ENCODE measurements around the gene MBNL2.

The MBNL2 gene

GRCh38 chr13:97338571-97338970 is 116.4 kb downstream of the MBNL2 start:
- no peak overlapping the region for H3K9ac ChIP-seq (ENCODE audit: low read length)
- no peaks in the 10 kb centered on the region for H4K20me1 ChIP-seq (ENCODE audit: insufficient read depth, low read length)
- no peaks in the 10 kb centered on the region for H3K4me1 ChIP-seq (ENCODE audit: low read length)
- no peaks in the 10 kb centered on the region for H3K9me2 ChIP-seq (replicated peaks; ENCODE audit: insufficient read depth, low read length)
- H2AFZ ChIP-seq (ENCODE audit: low read length) = no peak overlapping the region
- no peaks in the 10 kb centered on the region for H3K27me3 ChIP-seq (replicated peaks; ENCODE audit: insufficient read depth, low read length)
- no peaks in the 10 kb centered on the region for H3K9me3 ChIP-seq (replicated peaks; ENCODE audit: insufficient read depth, low read length)
- H3K79me2 ChIP-seq (ENCODE audit: low read length) = no peaks in the 10 kb centered on the region
- TF ChIP-seq CTCF (IDR thresholded peaks at IDR 0.05; ENCODE audit: low read length) (no peak), EZH2phosphoT487 (IDR thresholded peaks at IDR 0.05; ENCODE audit: low read length) (no peak), EZH2 (optimal IDR thresholded peaks at IDR 0.05; ENCODE audit: low read depth, low read length) (no peak)
- H3F3A ChIP-seq (ENCODE audit: insufficient read depth, low read length) = no peaks in the 10 kb centered on the region
- no peak for DNase-seq
- H3K36me3 ChIP-seq (replicated peaks; ENCODE audit: insufficient read depth, low read length) = no peaks in the 10 kb centered on the region
- no peak overlapping the region for H3K27ac ChIP-seq (ENCODE audit: low read length)
- H3K4me2 ChIP-seq (ENCODE audit: low read depth, low read length) = no peak overlapping the region
- no peak overlapping the region for H3K4me3 ChIP-seq (ENCODE audit: low read length)

GRCh38 chr13:97339019-97339987 is 117.2 kb downstream of the MBNL2 start:
- H3K27ac ChIP-seq (ENCODE audit: low read length) = no peak overlapping the region
- no peak for DNase-seq

GRCh38 chr13:97339988-97340749 is 118.0 kb downstream of the MBNL2 start:
- Histone ChIP-seq H3K79me2 (ENCODE audit: low read length) (no peaks in the 10 kb centered on the region), H3K4me2 (ENCODE audit: low read depth, low read length) (no peak overlapping the region), H3F3A (ENCODE audit: insufficient read depth, low read length) (no peaks in the 10 kb centered on the region), H3K9ac (ENCODE audit: low read length) (no peak overlapping the region), H4K20me1 (ENCODE audit: insufficient read depth, low read length) (no peaks in the 10 kb centered on the region), H3K27ac (ENCODE audit: low read length) (no peak overlapping the region), H2AFZ (ENCODE audit: low read length) (no peak overlapping the region), H3K27me3 (replicated peaks; ENCODE audit: insufficient read depth, low read length) (no peaks in the 10 kb centered on the region), H3K9me2 (replicated peaks; ENCODE audit: insufficient read depth, low read length) (no peaks in the 10 kb centered on the region), H3K4me1 (ENCODE audit: low read length) (no peaks in the 10 kb centered on the region), H3K36me3 (replicated peaks; ENCODE audit: insufficient read depth, low read length) (no peaks in the 10 kb centered on the region), H3K4me3 (ENCODE audit: low read length) (no peak overlapping the region), H3K9me3 (replicated peaks; ENCODE audit: insufficient read depth, low read length) (no peaks in the 10 kb centered on the region)
- no peak for DNase-seq
- TF ChIP-seq EZH2phosphoT487 (IDR thresholded peaks at IDR 0.05; ENCODE audit: low read length) (no peak), CTCF (IDR thresholded peaks at IDR 0.05; ENCODE audit: low read length) (no peak), EZH2 (optimal IDR thresholded peaks at IDR 0.05; ENCODE audit: low read depth, low read length) (no peak)

More at GRCh38 chr13:97339019-97339987, 117.2 kb downstream of the MBNL2 start:
- Histone ChIP-seq H3K4me1 (ENCODE audit: low read length) (no peaks in the 10 kb centered on the region), H3F3A (ENCODE audit: insufficient read depth, low read length) (no peaks in the 10 kb centered on the region), H2AFZ (ENCODE audit: low read length) (no peak overlapping the region), H3K4me2 (ENCODE audit: low read depth, low read length) (no peak overlapping the region), H3K9me3 (replicated peaks; ENCODE audit: insufficient read depth, low read length) (no peaks in the 10 kb centered on the region), H4K20me1 (ENCODE audit: insufficient read depth, low read length) (no peaks in the 10 kb centered on the region), H3K9ac (ENCODE audit: low read length) (no peak overlapping the region), H3K27me3 (replicated peaks; ENCODE audit: insufficient read depth, low read length) (no peaks in the 10 kb centered on the region), H3K79me2 (ENCODE audit: low read length) (no peaks in the 10 kb centered on the region), H3K9me2 (replicated peaks; ENCODE audit: insufficient read depth, low read length) (no peaks in the 10 kb centered on the region), H3K4me3 (ENCODE audit: low read length) (no peak overlapping the region), H3K36me3 (replicated peaks; ENCODE audit: insufficient read depth, low read length) (no peaks in the 10 kb centered on the region)
- no peak for TF ChIP-seq EZH2phosphoT487 (IDR thresholded peaks at IDR 0.05; ENCODE audit: low read length)
- no peak for TF ChIP-seq CTCF (IDR thresholded peaks at IDR 0.05; ENCODE audit: low read length)
- no peak for TF ChIP-seq EZH2 (optimal IDR thresholded peaks at IDR 0.05; ENCODE audit: low read depth, low read length)

Data from MM.1S (cell line).